ENCODE data around the gene TRIO. TPM values are rescaled to one million over a fixed set of nuclear protein-coding genes. Genes with fewer than 3 reads are reported as not detected.

The TRIO gene
- total and polyA plus RNA-seq, 2 of the 8 experiments (the other 6 are each of a cell fraction or from before 2014, with no cell fraction given): 35.1 to 69.1 TPM

- Histone ChIP-seq H2BK120ac (replicated peaks; ENCODE audit: low read depth, low read length) (no peak overlapping the region), H4K20me1 (replicated peaks in 1 of 2; ENCODE audit: control insufficient read depth in 1 of 2, insufficient read depth in 2 of 2, low read length in 2 of 2) (peaks cover 26 to 29% of the 10 kb centered on the region in 2 experiments), H3K79me1 (ENCODE audit: low read depth, low read length) (peaks cover 18% of the 10 kb centered on the region), H3K4me1 (replicated peaks in 1 of 4; ENCODE audit: control insufficient read depth in 3 of 4, insufficient read depth in 4 of 4, low read length in 3 of 4) (peaks cover 11 to 25% (median 17%) of the 10 kb centered on the region in 4 experiments), H4K8ac (ENCODE audit: extremely low read depth, insufficient read depth, low read length) (peak overlapping the region; percentile 77; the same call in 1 of the 2 replicates), H3K23ac (ENCODE audit: insufficient read length) (no peak overlapping the region), H3K27ac (ENCODE audit: low read depth, low read length) (no peak overlapping the region), H3K36me3 (ENCODE audit: control insufficient read depth in 2 of 4, insufficient read depth in 4 of 4, low read length in 3 of 4) (no peaks in the 10 kb centered on the region), H3K27me3 (replicated peaks in 1 of 4; ENCODE audit: control insufficient read depth in 3 of 4, extremely low read depth in 1 of 4, insufficient read depth in 3 of 4, low read length in 3 of 4) (peaks cover 0 to 2% (median 0%) of the 10 kb centered on the region in 4 experiments; a peak in 1 of 7 replicates), H2AK5ac (ENCODE audit: low read depth, low read length) (no peak overlapping the region), H3K14ac (ENCODE audit: insufficient read length) (no peak overlapping the region), H3K9me3 (ENCODE audit: insufficient read depth in 2 of 2, low read depth in 1 of 2, low read length in 1 of 2) (no peaks in the 10 kb centered on the region), H2AFZ (ENCODE audit: low read length) (no peak overlapping the region), H2BK15ac (ENCODE audit: low read length) (no peak overlapping the region), H3K9ac (replicated peaks in 1 of 4; ENCODE audit: extremely low read depth in 1 of 4, low read depth in 3 of 4, low read length in 3 of 4) (peak overlapping the region; percentile 71 to 96 (median 84)), H4K5ac (ENCODE audit: insufficient read length, low read depth, low read length) (no peak overlapping the region), H3K79me2 (ENCODE audit: control insufficient read depth in 1 of 2, insufficient read depth in 2 of 2, low read length in 2 of 2) (peaks cover 26 to 45% of the 10 kb centered on the region in 2 experiments), H3K4ac (replicated peaks; ENCODE audit: insufficient read length, low read depth, low read length) (no peak overlapping the region), H3K4me2 (ENCODE audit: insufficient read depth in 1 of 2, low read depth in 2 of 2, low read length in 2 of 2) (peak overlapping the region; percentile 100), H3K18ac (ENCODE audit: extremely low read depth, low read length) (peak overlapping the region; percentile 48; the same call in 1 of the 2 replicates), H4K91ac (replicated peaks; ENCODE audit: insufficient read length, low read length) (no peak overlapping the region), H2BK5ac (ENCODE audit: low read depth, low read length) (no peak overlapping the region), H3K4me3 (ENCODE audit: extremely low read depth in 1 of 4, insufficient read depth in 2 of 4, low read depth in 3 of 4, low read length in 4 of 4) (peak overlapping the region; percentile 88 to 98 (median 94)), H2BK20ac (ENCODE audit: low read length) (no peak overlapping the region), H2BK12ac (ENCODE audit: low read depth, low read length) (no peak overlapping the region), H3K23me2 (ENCODE audit: low read depth, low read length) (peaks cover 16% of the 10 kb centered on the region; the same call in 1 of the 2 replicates), H3K56ac (replicated peaks; ENCODE audit: insufficient read length, low read depth, low read length) (no peak overlapping the region)
- 1% methylated on average over 34 of the region's 85 CpGs; no CpG with 5 or more reads in 1 of the 2 experiments for WGBS, 2 experiments (ENCODE audit: extremely low coverage in 1 of 2, insufficient coverage in 1 of 2, insufficient read length in 1 of 2, insufficient replicate concordance in 2 of 2, low coverage in 1 of 2, low lambda C conversion rate in 2 of 2, missing lambda C conversion rate in 1 of 2)
- DNase-seq (ENCODE audit: low read depth in 1 of 2, low spot score in 2 of 2) (peak in 1 of 2 experiments; percentile 66), FAIRE-seq (no peak)
- ChIA-PET CTCF (ENCODE audit: partially characterized antibody) (interaction anchor here (1.1 to 5.9 kb wide), 4 partner anchors 9 to 126 kb away, joined by 3 to 30 read pairs (median 12); no protein-coding TSS in a partner anchor), POLR2A (ENCODE audit: partially characterized antibody) (interaction anchor here (0.9 to 2.4 kb wide), 7 partner anchors 8 to 118 kb away, joined by 3 to 10 read pairs (median 4); no protein-coding TSS in a partner anchor)
- TF ChIP-seq CEBPB (IDR thresholded peaks at IDR 0.05; ENCODE audit: low read depth, low read length) (no peak), GTF2F1 (IDR thresholded peaks at IDR 0.05; ENCODE audit: borderline replicate concordance, low read depth, low read length) (no peak), CREB1 (IDR thresholded peaks at IDR 0.05) (no peak), SP2 (IDR thresholded peaks at IDR 0.05; ENCODE audit: low read length) (no peak), KDM1A (IDR thresholded peaks at IDR 0.05; ENCODE audit: borderline replicate concordance, low read length) (peak; percentile 27; the same call in 1 of the 2 replicates), EGR1 (IDR thresholded peaks at IDR 0.05; ENCODE audit: borderline replicate concordance, low read depth, low read length) (peak; percentile 69; the same call in 1 of the 2 replicates), BCL11A (IDR thresholded peaks at IDR 0.05; ENCODE audit: low read depth in 2 of 2, low read length in 2 of 2) (no peak), EZH2 (IDR thresholded peaks at IDR 0.05; ENCODE audit: low read depth, low read length, severe bottlenecking) (no peak), ATF3 (IDR thresholded peaks at IDR 0.05; ENCODE audit: insufficient read depth, low read depth, low read length) (no peak)
- TF ChIP-seq, protein P1, sequence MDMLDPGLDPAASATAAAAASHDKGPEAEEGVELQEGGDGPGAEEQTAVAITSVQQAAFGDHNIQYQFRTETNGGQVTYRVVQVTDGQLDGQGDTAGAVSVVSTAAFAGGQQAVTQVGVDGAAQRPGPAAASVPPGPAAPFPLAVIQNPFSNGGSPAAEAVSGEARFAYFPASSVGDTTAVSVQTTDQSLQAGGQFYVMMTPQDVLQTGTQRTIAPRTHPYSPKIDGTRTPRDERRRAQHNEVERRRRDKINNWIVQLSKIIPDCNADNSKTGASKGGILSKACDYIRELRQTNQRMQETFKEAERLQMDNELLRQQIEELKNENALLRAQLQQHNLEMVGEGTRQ (IDR thresholded peaks at IDR 0.05; ENCODE audit: low read length): no peak
Measured at GRCh38 chr5:14143841-14144585, 871 bp downstream of the TRIO start.
